Lung (tissue), 12 donors: ENCODE measurements around the gene FAM149A. TPM values are rescaled to one million over a fixed set of nuclear protein-coding genes. Genes with fewer than 3 reads are reported as not detected.

ENCODE experiments used
- ATAC-seq: fragments of 200-7000 bp; cut with Tn5 transposase; one replicate; pipeline ENCODE4 v1.9.1; 2020; ENCODE audit warnings: moderate number of reproducible peaks; ENCODE audit not compliant: insufficient read depth, low FRiP score
- DNase-seq, 3 donors: peaks; one replicate each; pipeline ENCODE4 v3.0.0-alpha.2; 2013 to 2017
- H3K27ac ChIP-seq, 2 donors: one replicate each; pipeline ENCODE4 v1.5.1; 2013; ENCODE audit warnings: mild to moderate bottlenecking in 2 of 2, moderate library complexity in 2 of 2, control low read depth in 1 of 2, inconsistent platforms in 1 of 2, low read depth in 1 of 2, low read length in 1 of 2
- H3K27me3 ChIP-seq, 3 donors: one replicate each; pipeline ENCODE4 v1.5.1; 2013; ENCODE audit warnings: low read length in 2 of 3; ENCODE audit not compliant: control insufficient read depth in 3 of 3, insufficient read depth in 3 of 3
- H3K36me3 ChIP-seq, 4 donors: one replicate each; pipeline ENCODE4 v1.5.1; 2013; ENCODE audit warnings: low read length in 4 of 4, mild to moderate bottlenecking in 1 of 4, moderate library complexity in 1 of 4; ENCODE audit not compliant: control insufficient read depth in 4 of 4, insufficient read depth in 4 of 4
- H3K4me1 ChIP-seq, 5 donors: one replicate each; pipeline ENCODE4 v1.5.1; 2013; ENCODE audit warnings: low read length in 5 of 5, mild to moderate bottlenecking in 2 of 5, moderate library complexity in 1 of 5; ENCODE audit not compliant: control insufficient read depth in 5 of 5, insufficient read depth in 5 of 5
- H3K4me3 ChIP-seq: one replicate; pipeline ENCODE4 v1.5.1; 2013; ENCODE audit warnings: mild to moderate bottlenecking, control low read depth, moderate library complexity
- H3K9ac ChIP-seq, 2 donors: one replicate each; pipeline ENCODE4 v1.5.1; 2013; ENCODE audit warnings: low read length in 2 of 2, control low read depth in 1 of 2; ENCODE audit not compliant: insufficient read depth in 1 of 2
- H3K9me3 ChIP-seq, 4 donors: one replicate each; pipeline ENCODE4 v1.5.1; 2013; ENCODE audit warnings: low read length in 3 of 4, mild to moderate bottlenecking in 1 of 4, moderate library complexity in 1 of 4; ENCODE audit not compliant: control insufficient read depth in 4 of 4, insufficient read depth in 3 of 4
- CTCF ChIP-seq: IDR thresholded peaks from 2 replicates; pipeline ENCODE4 v1.5.1; 2012; ENCODE audit warnings: mild to moderate bottlenecking; ENCODE audit errors: control extremely low read depth, extremely low read depth
- WGBS, 2 donors: extraction: QIAGEN DNeasy Blood & Tissue Kit; methylation state at CpG; one replicate each; pipeline ENCODE4 v1.1.7; 2013; 5-methylcytosine and 5-hydroxymethylcytosine counted together
- polyA plus RNA-seq, 2 donors: library from polyadenylated mRNA; stranded (reverse); fragments of 200-250 nt; gene quantifications; one replicate each; pipeline ENCODE4 v1.2.1, GENCODE V29; 2013
- total RNA-seq, 2 donors: library from RNA; depleted of rRNA in 1 of 2; stranded (reverse); fragments of >200 nt in 1 of 2; gene quantifications; one replicate each; pipeline ENCODE4 v1.2.1, GENCODE V29; 2014 to 2021
- donor health status: control.
- donor health status: control.
- donor health status: Bipolar disorder and iron deficiency.
- donor health status: healthy.
- donor health status: DM: yes; HTN: yes; CAD: no.

Gene FAM149A
- total and polyA plus RNA-seq, 4 donors: 2.5 to 14.8 (median 13.0) TPM

GRCh38 chr4:186150926-186151325 is 46.4 kb downstream of the FAM149A start:
- DNase-seq (no peak), ATAC-seq (no peak)
- H3K36me3 ChIP-seq: peaks cover 0 to 20% (median 6%) of the 10 kb centered on the region in 4 donors
- TF ChIP-seq CTCF: no peak
- H3K9me3 ChIP-seq: no peaks in the 10 kb centered on the region
- peaks cover 0 to 14% (median 2%) of the 10 kb centered on the region in 5 donors for H3K4me1 ChIP-seq
- WGBS, 2 donors: 94 to 97% methylated on average over 13 of the region's 13 CpGs
- no peak overlapping the region for H3K27ac ChIP-seq
- no peak overlapping the region for H3K9ac ChIP-seq
- no peaks in the 10 kb centered on the region for H3K27me3 ChIP-seq
- H3K4me3 ChIP-seq: no peak overlapping the region

- 91 to 93% methylated on average over 7 of the region's 7 CpGs for WGBS, 2 donors
- Histone ChIP-seq H3K27ac (no peak overlapping the region), H3K9ac (no peak overlapping the region), H3K27me3 (no peaks in the 10 kb centered on the region), H3K4me1 (peaks cover 0 to 10% (median 2%) of the 10 kb centered on the region in 5 donors), H3K36me3 (peaks cover 0 to 23% (median 8%) of the 10 kb centered on the region in 4 donors), H3K9me3 (no peaks in the 10 kb centered on the region), H3K4me3 (no peak overlapping the region)
- DNase-seq: no peak
- no peak for TF ChIP-seq CTCF
- no peak for ATAC-seq
Measured at GRCh38 chr4:186151499-186151898, 47.0 kb downstream of the FAM149A start.

- no peak overlapping the region for H3K9ac ChIP-seq
- DNase-seq: no peak
- TF ChIP-seq CTCF: no peak
- no peaks in the 10 kb centered on the region for H3K9me3 ChIP-seq
- no peaks in the 10 kb centered on the region for H3K27me3 ChIP-seq
- ATAC-seq: no peak
- H3K4me1 ChIP-seq: peaks cover 0 to 3% (median 0%) of the 10 kb centered on the region in 5 donors
- H3K27ac ChIP-seq: no peak overlapping the region
- H3K4me3 ChIP-seq: no peak overlapping the region
- 84 to 86% methylated on average over 17 of the region's 17 CpGs for WGBS, 2 donors
- peaks cover 0 to 45% (median 21%) of the 10 kb centered on the region in 4 donors for H3K36me3 ChIP-seq
Measured at GRCh38 chr4:186158021-186158813, 53.7 kb downstream of the FAM149A start.
